ENCODE measurements around the gene LOXL3.

GRCh38 chr2:74564222-74564621 is 10.5 kb upstream of the LOXL3 start:
- TF ChIP-seq CTCF (IDR thresholded peaks at IDR 0.05; ENCODE audit: poor library complexity) (no peak), EZH2 (IDR thresholded peaks at IDR 0.05; ENCODE audit: borderline replicate concordance) (no peak)

All from hepatocyte (in vitro differentiated cells).